ENCODE data around the gene MTA3. TPM values are rescaled to one million over a fixed set of nuclear protein-coding genes. Genes with fewer than 3 reads are reported as not detected.

Gene MTA3
- polyA plus RNA-seq, 12 donors = 19.0 to 67.1 (median 31.1) TPM; not detected in 1

DNA sequence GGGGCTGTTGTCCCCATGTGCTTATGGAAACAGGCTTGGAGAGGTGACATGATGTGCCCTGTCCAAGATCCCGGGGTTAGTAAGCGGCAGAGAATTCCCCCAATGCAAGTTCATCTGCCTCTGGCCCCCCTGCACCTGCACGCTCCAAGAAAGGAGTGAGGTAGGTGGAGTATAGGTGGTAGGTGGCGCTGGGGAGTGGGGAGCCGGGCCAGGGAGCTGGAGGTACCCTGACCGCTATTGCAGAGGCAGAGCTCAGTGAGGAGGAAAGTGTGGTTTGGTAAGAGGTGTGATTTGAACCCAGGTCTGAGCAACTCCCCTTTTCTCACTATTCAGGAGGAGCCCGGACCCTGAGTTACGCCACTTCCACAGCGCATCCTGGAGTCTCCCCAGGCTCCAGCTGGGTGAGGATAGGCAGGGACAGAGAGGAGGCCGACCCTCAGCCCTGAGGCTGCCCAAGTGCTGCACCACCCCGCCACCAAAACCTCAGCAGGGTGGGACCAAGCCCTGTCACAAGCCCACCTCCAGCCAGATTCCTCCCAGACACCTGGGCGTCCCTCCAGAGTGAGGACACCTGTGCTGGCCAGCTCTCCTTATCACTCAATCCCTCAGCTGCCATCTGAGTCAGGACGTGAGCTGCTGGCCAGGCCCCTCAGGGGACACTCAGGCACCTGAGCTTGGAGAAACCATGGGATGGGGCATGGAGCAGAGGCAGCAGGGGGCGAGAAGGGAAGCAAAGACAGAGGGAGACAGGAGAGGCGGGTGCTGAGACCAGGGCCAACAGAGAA is 218.3 kb downstream of the MTA3 start:
- no peak for DNase-seq

DNA sequence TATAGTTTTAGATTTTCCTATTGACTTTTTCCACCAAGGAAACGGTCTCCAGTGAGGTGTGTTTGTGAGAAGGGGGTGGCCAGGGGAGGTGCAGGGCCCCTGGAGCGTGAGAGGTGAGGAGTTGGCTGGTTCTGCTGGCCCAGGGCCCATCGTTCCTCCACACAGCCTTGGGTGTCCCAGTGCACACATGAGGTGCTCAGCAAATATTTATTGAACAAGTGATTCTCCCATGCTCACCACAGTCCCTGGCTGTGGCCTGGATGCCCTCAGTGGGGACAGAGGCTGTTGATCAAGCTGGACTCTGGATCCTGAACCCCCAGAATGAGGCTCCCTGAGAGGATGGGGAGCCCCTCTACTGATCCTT is 219.0 kb downstream of the MTA3 start:
- DNase-seq = no peak

DNA sequence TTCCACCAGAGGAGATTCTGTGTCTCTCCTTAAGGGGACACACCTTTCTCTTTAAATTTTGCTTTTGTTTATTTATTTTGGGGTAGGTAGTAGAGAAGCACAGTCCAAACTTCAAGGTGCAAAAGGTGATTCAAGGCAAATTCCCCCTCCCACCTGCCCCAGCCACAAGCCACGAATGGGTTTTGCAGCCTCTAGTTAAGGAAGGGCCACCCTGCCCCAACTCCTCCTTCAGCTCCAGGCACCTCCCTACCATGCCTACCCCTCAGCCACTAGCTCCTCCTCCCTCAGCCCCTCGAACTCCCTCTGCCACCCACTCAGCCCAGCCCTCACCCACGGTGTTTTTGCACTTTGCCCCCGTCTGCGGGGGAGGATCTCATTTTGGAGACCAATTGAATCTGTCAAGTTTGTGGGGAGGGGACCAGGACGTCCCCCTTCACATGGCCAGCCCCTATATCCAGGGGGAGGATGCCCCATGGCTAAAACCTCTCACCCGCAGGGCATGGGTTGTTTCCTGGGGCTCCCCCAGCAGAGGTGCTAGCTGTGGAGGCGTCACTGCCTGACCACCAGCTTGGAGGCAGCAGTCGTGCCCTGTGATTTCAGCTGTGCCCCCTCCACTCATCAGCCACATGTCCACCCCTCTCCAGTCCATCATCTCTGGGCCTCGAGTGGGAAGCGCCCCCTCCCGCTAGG is 219.5 kb downstream of the MTA3 start:
- no peak for DNase-seq

DNA sequence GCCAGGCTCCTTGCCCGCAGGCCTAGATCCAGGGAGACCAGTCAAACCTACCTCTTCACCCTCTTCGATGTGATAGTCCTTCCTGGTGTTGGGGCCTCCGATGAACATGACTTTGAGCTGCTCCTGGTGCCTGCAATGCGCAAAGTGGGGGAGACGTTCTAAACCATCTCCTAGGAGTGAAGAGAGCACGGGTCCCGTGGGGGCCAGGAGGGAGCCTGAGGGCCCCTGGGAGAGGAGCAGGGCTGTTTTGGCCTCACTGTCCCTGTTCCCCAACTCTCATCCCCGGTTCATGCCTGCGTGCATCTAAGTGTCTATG is 220.0 kb downstream of the MTA3 start:
- DNase-seq = no peak

DNA sequence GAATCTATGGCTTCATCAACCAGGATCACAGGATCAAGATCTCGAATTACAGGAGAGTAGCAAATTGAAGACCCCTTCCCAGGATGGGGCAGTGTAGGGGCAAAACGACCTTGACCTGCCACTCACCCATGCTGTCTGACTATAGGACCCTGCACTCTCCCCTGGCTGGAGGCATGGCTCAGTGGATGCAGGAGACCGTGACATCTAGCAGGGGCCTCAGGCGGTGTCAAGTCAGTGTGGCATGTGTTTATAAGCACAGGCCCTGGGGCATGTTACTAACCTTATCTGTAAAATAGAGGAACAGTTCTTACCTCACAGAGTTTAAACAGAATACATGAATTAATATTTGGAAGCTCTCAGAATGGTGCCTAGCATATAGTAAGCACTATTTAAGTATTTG is 220.4 kb downstream of the MTA3 start:
- no peak for DNase-seq

DNA sequence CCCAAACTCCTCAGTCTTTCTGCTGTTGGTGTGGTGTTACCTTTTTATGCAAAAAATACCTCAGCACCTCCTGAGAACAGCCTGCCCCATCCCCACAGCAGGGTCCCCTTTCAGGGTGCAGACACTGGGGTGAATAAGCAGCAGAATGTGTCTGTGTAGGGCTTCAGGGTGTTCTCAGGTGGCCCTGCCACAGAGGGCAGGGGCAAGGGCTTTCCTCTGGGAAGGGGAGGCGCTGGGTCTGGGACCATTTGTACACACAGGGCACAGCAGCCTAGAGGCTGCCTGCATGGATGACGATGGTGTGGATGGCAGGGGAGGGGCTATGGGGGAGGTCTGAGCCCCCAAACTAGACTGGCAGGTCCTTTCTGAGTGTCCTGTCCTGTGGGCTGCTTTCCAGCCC is 221.3 kb downstream of the MTA3 start:
- DNase-seq = no peak

DNA sequence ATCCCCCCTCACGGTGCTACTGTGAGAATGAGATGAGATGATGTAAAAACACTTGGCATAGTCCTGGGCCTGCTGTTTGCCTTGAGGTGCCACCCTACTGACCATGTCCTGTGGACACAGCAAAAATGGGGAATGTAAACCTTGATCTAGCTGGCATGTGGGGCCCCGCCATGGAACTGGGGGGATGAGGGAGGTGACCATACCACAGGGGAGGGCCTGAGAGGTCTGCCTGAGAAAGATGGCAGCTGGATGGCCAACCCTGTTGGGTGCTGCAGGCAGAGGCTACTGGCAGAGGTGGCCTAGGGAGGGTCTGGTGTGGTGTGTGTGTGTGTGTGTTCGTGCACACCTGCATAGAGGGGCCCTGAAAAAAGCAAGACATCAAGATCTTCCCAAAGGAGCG is 223.2 kb downstream of the MTA3 start:
- no peak for DNase-seq

DNA sequence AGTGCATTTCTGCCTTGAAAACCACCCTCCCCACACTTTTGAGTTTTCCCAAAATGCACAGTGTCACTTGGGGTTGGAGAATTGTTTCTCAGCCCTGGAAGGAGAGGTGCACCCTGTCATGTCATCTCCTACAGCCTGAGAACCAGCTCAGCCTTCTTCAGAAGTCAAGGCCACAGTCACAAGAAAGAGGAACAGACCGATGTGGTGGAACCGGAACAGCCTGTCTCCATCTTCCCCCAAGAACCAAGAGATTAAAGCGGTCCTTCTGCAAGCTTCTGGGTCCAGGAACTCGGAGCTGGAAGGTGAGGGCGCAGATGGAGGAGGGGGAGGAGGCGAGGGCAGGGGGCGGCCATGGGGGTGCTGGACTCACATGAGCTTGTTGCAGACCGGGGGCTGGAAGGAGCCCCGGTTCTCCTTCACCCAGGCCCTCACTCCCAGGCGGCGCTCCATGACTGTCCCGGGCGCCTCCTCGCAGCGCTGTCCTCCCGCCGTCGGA is 223.7 kb downstream of the MTA3 start:
- peak; percentile 76 for DNase-seq

DNA sequence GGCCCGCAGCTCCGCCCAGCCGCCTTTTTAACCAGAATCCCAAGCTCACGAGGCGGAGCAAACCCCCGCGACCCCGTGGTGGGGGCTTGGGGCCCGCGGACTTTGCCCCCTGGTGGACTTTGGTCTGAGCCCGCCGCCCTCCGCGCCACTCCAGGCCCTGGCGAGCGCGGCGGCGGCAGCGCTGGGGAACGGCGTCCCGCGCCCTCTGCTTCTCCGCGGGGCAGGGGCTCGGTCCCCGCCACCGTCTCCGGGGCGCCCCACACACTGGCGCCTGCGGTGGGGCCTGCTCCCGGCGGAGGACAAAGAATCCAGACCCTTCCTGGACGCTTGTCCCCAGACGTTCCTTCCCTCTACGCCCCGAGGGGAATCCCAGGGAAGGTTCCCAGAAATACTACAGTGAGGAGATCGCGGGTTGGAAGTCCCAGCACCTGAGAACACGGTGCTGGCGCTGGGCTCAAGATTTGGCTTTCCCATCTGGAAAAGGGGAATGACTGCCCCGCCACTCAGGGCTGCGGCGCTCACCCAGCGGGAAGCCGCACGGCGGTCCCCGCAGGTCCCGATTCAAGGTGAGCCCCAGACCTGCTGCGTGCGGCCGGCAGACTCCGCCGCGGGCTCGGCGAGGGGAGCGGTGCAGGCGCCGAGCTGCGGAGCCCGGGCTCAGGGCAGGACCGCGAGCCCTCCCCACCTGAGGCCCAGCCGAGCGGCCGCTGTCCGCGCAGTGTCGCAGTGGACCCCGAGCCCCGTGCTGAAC is 224.3 kb downstream of the MTA3 start, which contains the start of gene HAAO:
TSS of gene HAAO (minus strand) at position 1 of the 751 bp plus-strand sequence. CDS start 47 bp downstream, outside the sequence.
- DNase-seq = peak; percentile 57

DNA sequence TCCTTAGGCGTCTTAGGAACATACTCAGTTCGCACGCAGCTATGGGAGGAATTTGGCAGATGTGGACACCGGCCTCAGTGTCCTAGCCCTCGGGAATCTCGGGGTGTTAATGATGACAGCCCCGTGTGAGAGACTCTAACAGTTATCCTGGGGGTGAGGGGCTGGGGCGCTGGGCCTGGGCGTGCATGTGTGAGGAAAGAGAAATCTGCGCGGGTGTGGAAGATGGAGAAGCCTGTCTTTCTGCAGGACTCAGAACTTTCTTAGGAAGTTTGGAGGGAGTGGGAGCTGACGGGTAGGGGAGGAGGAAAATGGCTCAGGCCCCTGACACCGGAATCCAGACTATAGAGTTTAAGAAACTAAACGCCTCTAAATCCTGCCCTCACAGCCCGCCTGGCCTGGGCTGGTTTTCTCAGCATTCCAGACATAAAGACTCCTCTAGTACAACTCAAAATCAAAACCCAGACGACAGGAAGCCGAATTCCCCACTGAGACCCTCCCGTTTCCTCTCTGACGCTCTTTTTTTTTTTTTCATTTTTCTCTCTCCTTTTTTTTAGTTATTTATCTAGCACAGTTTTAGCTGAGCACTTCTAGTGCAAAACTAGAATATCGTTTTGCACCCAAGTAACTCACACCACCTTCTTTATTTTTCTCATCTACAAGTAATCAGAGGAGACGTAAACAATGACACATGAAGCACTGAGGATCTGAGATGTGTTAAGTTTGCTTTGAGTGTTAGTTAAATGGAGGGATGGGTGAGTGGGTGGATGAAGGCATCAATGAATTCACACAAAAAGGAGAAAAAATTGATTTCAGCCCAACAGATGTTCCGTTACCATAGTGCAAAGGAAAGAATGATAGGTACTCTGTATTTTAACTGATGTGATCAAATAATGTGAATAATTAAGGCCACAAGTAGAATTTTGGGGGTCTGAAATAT is 225.2 kb downstream of the MTA3 start:
- peak; percentile 73 for DNase-seq

DNA sequence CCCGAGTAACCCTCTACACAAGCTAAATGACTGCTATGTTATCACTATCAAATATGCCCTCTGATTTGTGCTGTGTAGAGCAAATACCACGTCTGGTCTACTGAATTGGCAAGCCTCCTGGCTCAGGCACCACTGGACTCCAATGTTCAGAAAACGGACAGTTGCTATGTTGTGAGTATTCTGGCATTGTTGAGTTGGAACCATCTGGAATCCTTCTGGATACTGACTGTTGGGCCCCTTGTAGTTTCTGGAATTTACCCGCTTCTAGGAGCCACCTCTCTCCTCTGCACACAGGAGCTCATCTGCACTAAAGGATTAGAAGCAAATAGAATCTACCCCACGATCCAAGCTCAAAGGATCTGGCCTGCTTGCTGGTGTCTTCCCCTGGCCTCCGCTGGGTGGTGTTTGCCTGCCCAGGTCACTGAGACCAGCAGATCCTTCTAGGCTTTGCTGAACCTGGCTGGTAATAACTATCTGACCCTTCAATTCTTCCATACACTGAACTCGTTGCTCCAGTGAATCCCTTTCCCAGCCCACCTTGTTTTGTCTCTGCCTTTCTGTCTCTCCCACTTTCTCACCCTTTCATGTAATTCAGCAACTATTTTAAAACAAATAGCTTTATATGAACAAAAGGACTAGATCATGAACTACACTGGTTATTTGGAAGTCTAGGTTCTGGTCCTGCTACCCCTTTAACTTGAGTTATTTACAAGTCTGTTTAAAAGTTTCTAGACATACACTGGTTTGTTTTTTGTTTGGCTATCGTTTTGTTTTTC is 226.0 kb downstream of the MTA3 start:
- no peak for DNase-seq

DNA sequence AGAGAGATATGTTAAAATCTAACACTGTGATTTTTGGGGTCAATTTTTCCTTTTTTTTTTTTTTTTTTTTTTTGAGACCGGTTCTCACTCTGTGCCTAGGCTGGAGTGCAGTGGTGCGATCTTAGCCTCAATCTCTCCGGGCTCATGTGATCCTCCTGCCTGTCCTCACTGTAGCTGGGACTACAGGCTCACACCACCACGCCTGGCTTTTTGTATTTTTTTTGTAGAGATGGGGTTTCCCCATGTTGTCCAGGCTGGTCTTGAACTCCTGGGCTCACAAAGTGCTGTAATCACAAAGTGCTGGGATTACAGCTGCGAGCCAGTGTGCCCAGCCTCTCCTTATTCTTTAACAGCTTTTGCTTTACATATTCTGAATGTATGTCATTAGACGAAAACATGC is 226.8 kb downstream of the MTA3 start:
- no peak for DNase-seq

DNA sequence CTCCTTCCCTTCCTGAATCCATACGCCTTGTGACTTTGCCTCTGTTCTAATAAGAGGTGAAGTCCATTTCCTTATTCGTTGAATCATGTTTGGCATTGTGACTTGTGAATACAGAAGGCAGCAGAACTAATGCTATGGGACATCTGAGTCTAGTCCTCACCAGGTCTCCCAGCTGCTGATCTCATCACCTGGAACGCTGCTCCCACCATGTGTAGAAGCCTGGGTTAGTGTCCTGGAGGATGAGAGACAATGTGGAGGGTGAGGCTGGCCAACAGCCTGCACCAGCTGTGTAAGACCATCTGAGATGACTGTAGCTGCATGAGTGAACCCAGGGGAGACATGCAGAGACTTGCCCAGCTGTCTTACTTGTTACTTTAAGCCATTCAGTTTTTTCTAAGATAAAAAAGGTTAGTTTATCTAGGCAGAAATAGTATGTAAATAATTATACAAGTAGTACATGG is 227.4 kb downstream of the MTA3 start:
- no peak for DNase-seq

DNA sequence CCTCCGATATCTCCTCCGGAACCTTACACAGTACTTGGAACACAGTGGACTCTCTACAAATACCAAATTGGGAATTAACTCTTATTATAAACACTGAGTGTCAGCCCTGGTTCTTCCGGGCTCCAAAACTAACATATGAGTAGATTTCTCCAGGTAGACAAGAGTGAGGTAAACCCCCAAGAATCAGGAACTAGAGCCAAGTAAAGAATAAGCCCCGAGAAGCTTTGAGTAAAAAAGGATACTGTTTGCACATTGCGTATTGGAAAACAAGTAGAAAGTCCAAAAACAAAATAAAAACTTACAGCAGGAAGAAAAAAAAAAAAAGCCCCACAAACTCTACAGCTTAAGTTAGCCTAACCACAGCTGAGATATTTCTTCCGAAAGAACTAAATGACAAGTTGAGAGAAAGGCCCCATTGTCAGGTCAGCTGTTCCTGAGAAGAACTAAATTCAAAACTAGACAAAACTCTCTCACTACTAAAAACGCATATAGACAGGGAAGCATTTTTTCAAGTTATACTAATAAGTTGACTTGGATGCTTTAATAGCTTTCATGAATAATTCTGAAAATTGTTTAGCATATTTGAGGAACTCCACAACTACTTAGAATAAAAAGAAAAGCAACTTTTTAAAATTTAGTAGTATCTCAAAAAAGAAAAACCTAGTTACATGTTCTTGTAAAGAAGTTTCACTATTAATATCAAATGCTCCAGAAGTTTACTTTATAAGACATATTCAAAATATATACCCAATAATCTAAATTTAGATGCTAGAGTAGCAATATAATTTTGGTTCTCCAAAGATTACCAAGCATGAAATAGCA is 228.2 kb downstream of the MTA3 start:
- DNase-seq = no peak

DNA sequence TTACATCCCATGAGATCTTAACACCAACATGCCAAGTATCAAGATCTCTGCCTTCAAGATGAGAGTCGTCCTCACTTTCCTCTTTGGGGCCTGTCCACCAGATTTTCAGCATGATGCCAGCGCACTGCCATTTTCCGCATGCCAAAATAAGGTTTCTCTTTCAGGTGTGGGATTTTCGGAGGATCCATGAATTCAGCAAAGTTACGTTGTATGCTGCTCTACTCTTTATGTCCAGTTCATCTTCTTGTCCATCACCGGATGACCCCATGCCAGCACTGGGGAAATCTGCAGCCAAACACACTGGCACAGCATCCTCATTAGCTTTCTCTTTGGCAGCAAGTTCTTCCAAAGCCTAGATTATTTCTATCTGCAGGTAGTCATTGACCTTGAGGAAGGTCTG is 228.8 kb downstream of the MTA3 start:
- DNase-seq = no peak

DNA sequence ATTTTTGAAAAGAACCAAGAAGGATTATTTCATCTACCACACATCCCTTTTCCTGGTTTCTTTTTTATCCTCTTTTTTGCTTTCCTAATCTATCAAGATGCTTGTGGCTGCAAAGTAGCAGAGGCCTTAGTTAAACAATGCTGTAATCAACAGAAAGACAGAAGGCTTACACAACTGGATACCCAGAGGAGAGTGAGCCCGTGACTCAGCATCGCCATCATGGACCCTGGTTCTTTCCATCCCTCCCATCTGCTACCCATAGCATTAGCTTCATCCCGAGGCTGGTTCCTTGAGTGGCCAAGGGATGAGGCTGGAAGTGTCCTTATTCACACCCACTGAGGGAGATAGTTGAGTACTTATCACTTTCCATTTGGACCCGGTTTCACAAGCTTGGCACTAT is 231.4 kb downstream of the MTA3 start:
- DNase-seq = no peak

DNA sequence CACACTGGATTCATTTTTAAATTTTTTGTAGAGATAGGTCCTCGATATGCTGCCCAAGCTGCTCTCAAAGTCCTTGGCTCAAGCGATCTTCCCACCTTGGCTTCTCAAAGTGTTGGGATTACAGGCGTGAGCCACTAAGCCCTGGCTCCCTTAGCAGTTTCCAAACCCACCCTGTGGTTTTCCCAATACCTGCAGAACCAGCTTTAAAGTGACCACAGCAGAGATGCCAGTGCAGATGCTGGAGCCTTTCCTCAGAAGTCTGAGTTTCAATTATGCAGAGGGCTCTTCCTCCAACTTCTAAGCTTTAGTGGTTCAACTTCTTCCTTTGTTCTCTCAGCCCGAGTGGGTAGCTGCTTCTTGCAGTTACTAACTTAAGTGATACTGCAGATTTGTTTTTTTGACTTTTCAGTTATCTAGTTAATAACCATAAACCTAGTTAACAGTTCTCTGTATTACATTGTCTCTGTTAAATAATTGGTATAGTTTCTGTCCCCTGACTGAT is 232.1 kb downstream of the MTA3 start:
- DNase-seq = no peak

DNA sequence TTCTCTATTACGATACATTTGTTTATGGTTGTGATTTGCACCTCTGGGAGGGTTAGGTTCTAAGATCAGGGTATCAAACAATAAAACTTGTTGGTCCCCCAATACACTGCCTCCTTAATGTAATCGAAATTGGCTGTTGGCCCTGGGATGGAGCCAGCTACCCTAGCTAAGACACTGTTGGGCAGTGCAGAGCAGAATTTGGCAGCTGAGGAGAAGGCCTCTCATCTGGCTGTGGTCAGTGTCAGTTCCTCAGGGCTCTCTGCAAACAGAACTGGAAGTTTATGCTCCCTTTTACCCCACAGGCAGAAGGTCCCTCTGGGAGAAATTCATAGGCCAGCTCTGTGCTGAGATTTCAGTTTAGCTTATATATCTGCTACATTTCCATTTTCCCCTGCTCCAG is 232.5 kb downstream of the MTA3 start:
- no peak for DNase-seq

DNA sequence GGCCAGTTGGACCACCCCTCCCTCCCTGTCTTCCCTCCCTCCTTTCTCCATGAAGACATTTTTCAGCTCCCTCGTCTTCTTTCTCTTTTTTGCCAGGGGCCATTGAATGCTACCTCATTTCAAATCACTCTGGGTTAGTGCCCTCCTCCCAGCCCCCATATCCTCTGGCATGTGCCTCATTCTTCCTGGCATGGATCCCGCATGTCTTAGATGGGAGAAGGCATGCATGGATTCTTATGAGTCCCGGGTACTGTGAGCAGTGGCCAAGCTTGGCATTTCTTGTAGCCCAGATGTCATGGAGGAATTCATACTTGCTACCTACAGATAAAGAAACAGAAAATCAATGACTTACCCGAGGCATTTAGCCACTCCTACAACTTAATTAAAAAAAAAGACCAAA is 232.9 kb downstream of the MTA3 start:
- no peak for DNase-seq

DNA sequence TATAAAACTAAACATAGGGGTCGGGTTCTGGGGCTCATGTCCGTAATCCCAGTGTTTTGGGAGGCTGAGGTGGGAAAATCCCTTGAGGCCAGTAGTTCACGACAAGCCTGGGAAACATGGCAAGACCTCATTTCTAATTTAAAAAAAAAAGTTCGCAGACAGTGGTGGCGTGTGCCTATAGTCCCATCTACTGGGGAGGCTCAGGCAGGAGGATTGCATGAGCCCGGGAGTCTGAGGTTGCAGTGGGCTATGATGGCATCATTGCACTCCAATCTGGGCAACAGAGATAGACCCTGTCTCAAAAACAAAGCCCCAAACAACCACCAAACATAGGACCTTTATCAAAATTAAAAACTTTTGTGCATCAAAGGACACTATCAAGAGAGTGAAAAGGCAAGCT is 233.7 kb downstream of the MTA3 start:
- DNase-seq = no peak
